Neural crest cell (in vitro differentiated cells): ENCODE data around the gene ATP5F1E. TPM values are rescaled to one million over a fixed set of nuclear protein-coding genes. Genes with fewer than 3 reads are reported as not detected.

Source experiments
- DNase-seq: peaks from one replicate; pipeline ENCODE4 v3.0.0; 2021; ENCODE audit warnings: low read depth, mixed read lengths, low spot score
- H3K27ac Mint-ChIP-seq: one replicate; pipeline ENCODE4 v1.8.0; 2021; ENCODE audit warnings: mild to moderate bottlenecking, mixed read lengths; ENCODE audit not compliant: unreplicated experiment
- H3K27me3 Mint-ChIP-seq: 2 replicates; pipeline ENCODE4 v1.8.0; 2021; ENCODE audit warnings: low read depth, mild to moderate bottlenecking, mixed read lengths
- H3K36me3 Mint-ChIP-seq: 2 replicates; pipeline ENCODE4 v1.8.0; 2021; ENCODE audit warnings: low read depth, mild to moderate bottlenecking, mixed read lengths
- H3K4me1 Mint-ChIP-seq: 2 replicates; pipeline ENCODE4 v1.8.0; 2021; ENCODE audit warnings: mixed read lengths
- H3K4me3 Mint-ChIP-seq: one replicate; pipeline ENCODE4 v1.8.0; 2021; ENCODE audit warnings: mild to moderate bottlenecking, mixed read lengths
- H3K9me3 Mint-ChIP-seq: 2 replicates; pipeline ENCODE4 v1.8.0; 2021; ENCODE audit warnings: mixed read lengths
- total RNA-seq: library from RNA; stranded (reverse); gene quantifications from 2 replicates; pipeline ENCODE4 v1.2.1, GENCODE V29; 2021
- TF ChIP-seq, protein P1 (sequence below): fragments of 200-600 bp; sonication (generic); conservative IDR thresholded peaks from 2 replicates; pipeline ENCODE4 v1.5.0; 2021; ENCODE audit warnings: antibody characterized with exemption, mild to moderate bottlenecking

ATP5F1E gene
- total RNA-seq, 1 donor from 2014 or later, result 66.0 TPM

DNA sequence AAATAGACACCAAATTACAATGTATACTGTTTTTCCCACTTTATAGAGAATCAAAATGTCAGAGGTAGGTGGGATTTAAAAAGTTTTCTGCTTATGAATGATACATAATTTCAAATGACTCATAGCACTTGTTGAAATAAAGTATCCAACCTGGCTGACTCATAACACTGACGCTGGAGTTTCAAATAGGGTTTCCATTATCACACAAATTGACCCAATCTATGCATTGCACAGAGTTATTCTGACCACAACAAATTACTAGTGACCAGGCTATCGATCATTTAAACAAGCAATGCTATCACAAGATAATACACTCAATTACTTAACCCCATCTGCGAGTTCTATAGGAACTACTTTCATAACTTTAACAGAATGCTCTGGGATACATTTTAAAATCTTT is 42.3 kb upstream of the ATP5F1E start:
- no peaks in the 10 kb centered on the region for H3K9me3 Mint-ChIP-seq
- H3K4me1 Mint-ChIP-seq, result no peaks in the 10 kb centered on the region
- no peak overlapping the region for H3K27ac Mint-ChIP-seq
- H3K4me3 Mint-ChIP-seq, result no peak overlapping the region
- DNase-seq, result no peak
- no peaks in the 10 kb centered on the region for H3K36me3 Mint-ChIP-seq
- H3K27me3 Mint-ChIP-seq, result peaks cover 47% of the 10 kb centered on the region
- TF ChIP-seq, protein P1, sequence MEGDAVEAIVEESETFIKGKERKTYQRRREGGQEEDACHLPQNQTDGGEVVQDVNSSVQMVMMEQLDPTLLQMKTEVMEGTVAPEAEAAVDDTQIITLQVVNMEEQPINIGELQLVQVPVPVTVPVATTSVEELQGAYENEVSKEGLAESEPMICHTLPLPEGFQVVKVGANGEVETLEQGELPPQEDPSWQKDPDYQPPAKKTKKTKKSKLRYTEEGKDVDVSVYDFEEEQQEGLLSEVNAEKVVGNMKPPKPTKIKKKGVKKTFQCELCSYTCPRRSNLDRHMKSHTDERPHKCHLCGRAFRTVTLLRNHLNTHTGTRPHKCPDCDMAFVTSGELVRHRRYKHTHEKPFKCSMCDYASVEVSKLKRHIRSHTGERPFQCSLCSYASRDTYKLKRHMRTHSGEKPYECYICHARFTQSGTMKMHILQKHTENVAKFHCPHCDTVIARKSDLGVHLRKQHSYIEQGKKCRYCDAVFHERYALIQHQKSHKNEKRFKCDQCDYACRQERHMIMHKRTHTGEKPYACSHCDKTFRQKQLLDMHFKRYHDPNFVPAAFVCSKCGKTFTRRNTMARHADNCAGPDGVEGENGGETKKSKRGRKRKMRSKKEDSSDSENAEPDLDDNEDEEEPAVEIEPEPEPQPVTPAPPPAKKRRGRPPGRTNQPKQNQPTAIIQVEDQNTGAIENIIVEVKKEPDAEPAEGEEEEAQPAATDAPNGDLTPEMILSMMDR, result no peak

DNA sequence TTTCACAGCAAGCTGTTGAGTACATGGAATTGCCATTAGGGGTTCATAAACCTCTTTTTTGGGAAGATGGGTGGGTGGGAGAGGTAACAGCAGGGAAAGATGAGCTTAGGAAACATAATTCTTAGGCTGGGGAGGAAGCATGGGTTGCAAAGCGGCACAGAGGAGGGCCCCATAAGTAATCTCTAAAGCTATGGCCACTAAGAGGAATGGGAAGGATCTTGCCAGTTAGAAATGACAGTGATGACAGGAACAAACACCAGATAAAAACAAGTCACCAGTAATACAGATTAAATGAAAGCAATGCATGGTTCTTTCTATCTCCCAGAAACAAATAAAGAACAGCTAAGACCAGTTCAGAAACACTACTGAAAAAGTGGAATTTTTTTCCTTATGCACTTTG is 41.4 kb upstream of the ATP5F1E start:
- no peak overlapping the region for H3K27ac Mint-ChIP-seq
- H3K9me3 Mint-ChIP-seq, result no peaks in the 10 kb centered on the region
- H3K4me3 Mint-ChIP-seq, result no peak overlapping the region
- H3K4me1 Mint-ChIP-seq, result no peaks in the 10 kb centered on the region
- H3K27me3 Mint-ChIP-seq, result peaks cover 47% of the 10 kb centered on the region
- no peaks in the 10 kb centered on the region for H3K36me3 Mint-ChIP-seq
- TF ChIP-seq, protein P1, result no peak
- no peak for DNase-seq

DNA sequence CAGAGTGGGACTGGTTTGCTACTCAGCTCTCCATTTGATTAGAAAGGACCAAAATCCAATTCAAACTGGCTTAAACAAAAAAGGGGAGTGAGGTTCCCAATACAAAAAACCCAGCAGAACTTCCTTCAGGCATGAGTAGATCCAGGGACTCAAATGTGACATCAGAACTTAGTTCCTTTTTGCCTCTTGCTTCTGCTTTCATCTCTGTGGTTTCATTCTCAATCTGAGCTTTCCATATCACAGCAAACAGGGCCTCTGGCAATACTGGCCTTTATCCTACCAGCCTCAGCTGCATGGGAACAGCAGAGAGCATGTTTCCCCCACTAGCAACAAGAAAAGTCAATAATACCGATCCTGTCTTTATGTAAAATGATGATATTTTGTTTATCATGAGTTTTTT is 39.1 kb upstream of the ATP5F1E start:
- Mint-ChIP-seq H3K4me3 (no peak overlapping the region), H3K4me1 (no peaks in the 10 kb centered on the region), H3K27me3 (peaks cover 32% of the 10 kb centered on the region), H3K9me3 (no peaks in the 10 kb centered on the region), H3K27ac (no peak overlapping the region), H3K36me3 (no peaks in the 10 kb centered on the region)
- TF ChIP-seq, protein P1, result no peak
- no peak for DNase-seq

DNA sequence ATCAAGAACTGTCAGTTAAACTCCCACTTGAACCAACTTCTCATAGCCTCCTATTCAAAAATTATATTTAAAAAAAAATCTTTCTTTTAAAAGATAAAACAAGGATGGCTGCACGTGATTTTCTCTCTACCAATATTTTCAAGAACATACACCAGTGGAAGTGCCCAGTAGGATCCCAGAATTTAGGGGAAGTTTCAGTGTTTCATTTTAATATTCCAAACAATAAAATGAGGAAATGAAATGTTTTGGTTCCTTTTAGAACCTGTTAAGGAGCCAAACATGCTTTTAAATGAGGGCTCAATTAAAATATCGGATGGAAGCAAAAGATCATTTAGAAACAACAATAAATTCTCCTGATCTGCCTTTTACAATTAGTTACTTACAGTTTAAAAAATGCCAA is 36.9 kb upstream of the ATP5F1E start:
- no peaks in the 10 kb centered on the region for H3K4me1 Mint-ChIP-seq
- no peaks in the 10 kb centered on the region for H3K36me3 Mint-ChIP-seq
- no peak overlapping the region for H3K4me3 Mint-ChIP-seq
- no peak overlapping the region for H3K27ac Mint-ChIP-seq
- H3K9me3 Mint-ChIP-seq, result no peaks in the 10 kb centered on the region
- DNase-seq, result no peak
- H3K27me3 Mint-ChIP-seq, result peaks cover 12% of the 10 kb centered on the region
- TF ChIP-seq, protein P1, result no peak

DNA sequence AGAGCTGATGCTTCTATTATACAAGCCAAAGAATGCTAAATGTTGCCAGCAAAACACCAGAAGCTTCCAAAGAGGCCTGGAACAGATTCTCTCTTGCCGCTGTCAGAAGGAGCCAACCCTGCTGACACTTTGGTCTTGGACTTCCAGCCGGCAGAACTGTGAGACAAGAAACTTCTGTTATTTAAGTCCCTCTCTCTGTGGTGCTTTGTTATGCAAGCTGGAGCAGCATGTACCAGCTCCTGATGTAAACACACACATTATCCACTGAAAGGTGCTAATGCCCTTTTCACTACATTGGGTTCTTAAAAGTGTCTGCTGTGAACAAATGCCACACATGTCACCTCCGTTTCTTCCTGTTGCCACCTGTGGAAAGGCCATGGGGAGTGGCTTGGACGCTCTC is 36.4 kb upstream of the ATP5F1E start:
- TF ChIP-seq, protein P1, result no peak
- no peak overlapping the region for H3K4me3 Mint-ChIP-seq
- peaks cover 5% of the 10 kb centered on the region for H3K4me1 Mint-ChIP-seq
- peaks cover 10% of the 10 kb centered on the region for H3K27me3 Mint-ChIP-seq
- H3K27ac Mint-ChIP-seq, result no peak overlapping the region
- no peak for DNase-seq
- H3K36me3 Mint-ChIP-seq, result no peaks in the 10 kb centered on the region
- H3K9me3 Mint-ChIP-seq, result no peaks in the 10 kb centered on the region

DNA sequence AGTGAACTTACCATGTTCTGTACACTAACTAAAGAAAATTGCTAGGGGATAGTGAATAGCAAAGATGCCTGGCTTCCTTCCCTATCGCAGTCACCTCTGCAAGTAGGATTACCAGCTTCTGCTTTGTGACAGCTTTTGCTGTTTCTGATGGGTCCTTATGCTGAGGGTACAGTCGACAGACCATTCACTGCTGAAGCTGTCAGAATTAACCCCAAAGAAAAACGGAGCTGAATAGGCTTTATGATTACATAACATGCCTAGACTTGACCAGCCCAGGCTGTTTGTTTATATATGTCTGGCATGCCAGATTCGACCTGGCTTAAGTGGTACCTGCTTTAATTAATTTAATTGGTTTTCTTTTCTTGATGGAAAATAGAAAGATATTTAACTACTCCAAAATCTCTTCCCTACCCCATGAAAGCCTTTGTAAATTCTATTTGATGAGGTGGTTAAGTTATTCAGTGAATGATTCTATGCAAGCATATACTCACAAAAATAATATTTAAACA is 32.1 kb upstream of the ATP5F1E start:
- Mint-ChIP-seq H3K9me3 (no peaks in the 10 kb centered on the region), H3K4me3 (no peak overlapping the region), H3K4me1 (peaks cover 20% of the 10 kb centered on the region), H3K36me3 (no peaks in the 10 kb centered on the region), H3K27ac (no peak overlapping the region), H3K27me3 (peaks cover 2% of the 10 kb centered on the region)
- TF ChIP-seq, protein P1, result no peak
- no peak for DNase-seq
